PC-3 (cell line): ENCODE results near the gene PSMD1.

Experiments
- CTCF ChIP-seq: fragments of 300-600 bp; sonication (generic); conservative IDR thresholded peaks from 2 replicates; pipeline ENCODE4 v1.5.1; 2017; ENCODE audit warnings: antibody characterized with exemption, low read depth, mild to moderate bottlenecking, low read length
- EZH2 ChIP-seq: fragments of 300-600 bp; sonication (generic); IDR thresholded peaks from one replicate; pipeline ENCODE4 v1.6.1; 2017; ENCODE audit warnings: antibody characterized with exemption, mild to moderate bottlenecking, low read length; ENCODE audit not compliant: unreplicated experiment

GRCh38 chr2:231196592-231196991 lies 139.9 kb downstream of the PSMD1 start:
- TF ChIP-seq CTCF (no peak), EZH2 (no peak)
